Measurements from ENCODE around the gene NT5C3B. TPM values are rescaled to one million over a fixed set of nuclear protein-coding genes. Genes with fewer than 3 reads are reported as not detected.

NT5C3B gene
- total and polyA plus RNA-seq, 2 experiments from 2014 or later, result 47.7 to 87.8 TPM

- Histone ChIP-seq H3K27me3 (no peaks in the 10 kb centered on the region), H2AFZ (no peak overlapping the region), H4K20me1 (ENCODE audit: insufficient read depth, poor library complexity, severe bottlenecking) (no peaks in the 10 kb centered on the region), H3K36me3 (replicated peaks; ENCODE audit: insufficient read depth, low read depth) (no peaks in the 10 kb centered on the region), H3K79me2 (peaks cover 38% of the 10 kb centered on the region), H3K4me1 (ENCODE audit: insufficient read depth) (no peaks in the 10 kb centered on the region), H3K4me3 (no peak overlapping the region), H3K9me3 (ENCODE audit: low read depth) (no peaks in the 10 kb centered on the region), H3K27ac (no peak overlapping the region), H3K9me2 (replicated peaks; ENCODE audit: insufficient read depth) (no peaks in the 10 kb centered on the region), H3K4me2 (no peak overlapping the region)
- DNase-seq (ENCODE audit: low spot score), result no peak
- WGBS (ENCODE audit: low lambda C conversion rate, missing lambda C conversion rate), result 94% methylated on average over 20 of the region's 20 CpGs
- no peak for TF ChIP-seq EZH2phosphoT487 (IDR thresholded peaks at IDR 0.05; ENCODE audit: low read depth, severe bottlenecking, unreplicated experiment)
- no peak for TF ChIP-seq CTCF (IDR thresholded peaks at IDR 0.05; ENCODE audit: poor library complexity)
- no peak for TF ChIP-seq EZH2 (IDR thresholded peaks at IDR 0.05; ENCODE audit: borderline replicate concordance)
These were observed 18.0 kb downstream of the NT5C3B start for GRCh38 chr17:41818024-41818423.

- H3K9me2 ChIP-seq (replicated peaks; ENCODE audit: insufficient read depth), result no peaks in the 10 kb centered on the region
- no peaks in the 10 kb centered on the region for H3K27me3 ChIP-seq
- H3K4me1 ChIP-seq (ENCODE audit: insufficient read depth), result no peaks in the 10 kb centered on the region
- H3K36me3 ChIP-seq (replicated peaks; ENCODE audit: insufficient read depth, low read depth), result no peaks in the 10 kb centered on the region
- H3K9me3 ChIP-seq (ENCODE audit: low read depth), result no peaks in the 10 kb centered on the region
- no peak overlapping the region for H3K4me3 ChIP-seq
- no peak for TF ChIP-seq CTCF (IDR thresholded peaks at IDR 0.05; ENCODE audit: poor library complexity)
- no peak for TF ChIP-seq EZH2 (IDR thresholded peaks at IDR 0.05; ENCODE audit: borderline replicate concordance)
- TF ChIP-seq EZH2phosphoT487 (IDR thresholded peaks at IDR 0.05; ENCODE audit: low read depth, severe bottlenecking, unreplicated experiment), result no peak
- no peak overlapping the region for H2AFZ ChIP-seq
- WGBS (ENCODE audit: low lambda C conversion rate, missing lambda C conversion rate), result 97% methylated on average over 23 of the region's 23 CpGs
- H3K27ac ChIP-seq, result no peak overlapping the region
- H3K4me2 ChIP-seq, result no peak overlapping the region
- H3K79me2 ChIP-seq, result peaks cover 38% of the 10 kb centered on the region
- DNase-seq (ENCODE audit: low spot score), result no peak
- H4K20me1 ChIP-seq (ENCODE audit: insufficient read depth, poor library complexity, severe bottlenecking), result no peaks in the 10 kb centered on the region
These were observed 19.3 kb downstream of the NT5C3B start for GRCh38 chr17:41816637-41817320.

DNA sequence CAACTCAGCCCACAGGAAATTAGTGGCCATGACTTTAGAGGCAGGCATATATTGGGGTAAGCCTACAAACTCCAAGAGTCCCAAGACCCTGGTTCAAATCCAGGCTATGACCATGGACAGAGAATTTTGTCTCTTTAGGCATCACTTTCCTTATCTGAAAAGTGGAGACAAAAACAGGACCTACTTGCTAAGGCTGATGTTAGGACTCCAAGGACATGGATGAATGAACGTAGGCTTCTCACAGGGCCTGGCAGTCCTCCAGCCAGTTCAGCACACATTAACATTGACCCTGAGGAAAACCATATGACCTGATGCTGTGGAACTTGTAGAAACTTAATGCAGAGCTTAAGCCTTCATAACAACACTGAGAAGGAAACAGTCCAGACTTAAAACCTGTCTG lies 21.8 kb downstream of the NT5C3B start:
- whole genome bisulfite sequencing (ENCODE audit: low lambda C conversion rate, missing lambda C conversion rate), result 44% methylated on average over 1 of the region's 1 CpG
- Histone ChIP-seq H4K20me1 (ENCODE audit: insufficient read depth, poor library complexity, severe bottlenecking) (peaks cover 7% of the 10 kb centered on the region), H3K9me3 (ENCODE audit: low read depth) (no peaks in the 10 kb centered on the region), H3K79me2 (peaks cover 59% of the 10 kb centered on the region), H3K4me1 (ENCODE audit: insufficient read depth) (peaks cover 11% of the 10 kb centered on the region), H3K27me3 (no peaks in the 10 kb centered on the region), H3K4me2 (peak overlapping the region; percentile 95), H2AFZ (no peak overlapping the region), H3K27ac (peak overlapping the region; percentile 98), H3K9me2 (replicated peaks; ENCODE audit: insufficient read depth) (no peaks in the 10 kb centered on the region), H3K36me3 (replicated peaks; ENCODE audit: insufficient read depth, low read depth) (no peaks in the 10 kb centered on the region), H3K4me3 (no peak overlapping the region)
- no peak for DNase-seq (ENCODE audit: low spot score)
- TF ChIP-seq EZH2 (IDR thresholded peaks at IDR 0.05; ENCODE audit: borderline replicate concordance) (no peak), CTCF (IDR thresholded peaks at IDR 0.05; ENCODE audit: poor library complexity) (no peak), EZH2phosphoT487 (IDR thresholded peaks at IDR 0.05; ENCODE audit: low read depth, severe bottlenecking, unreplicated experiment) (no peak)
